Prostate gland (tissue), 2 donors: ENCODE results near the gene RAPGEF2. TPM values are rescaled to one million over a fixed set of nuclear protein-coding genes. Genes with fewer than 3 reads are reported as not detected.
"Not testable (repeated sequence)": the region's sequence is repeated elsewhere in the genome, so short reads cannot be mapped to it uniquely, and the experiment has no call there.

Experiments used
- DNase-seq: peaks from one replicate; pipeline ENCODE4 v3.0.0-alpha.2; 2019; ENCODE audit warnings: low spot score
- H3K27ac ChIP-seq, 2 donors: fragments of 200-600 bp; sonication (generic); 2 replicates each; pipeline ENCODE4 v1.5.1; 2017 to 2019
- H3K27me3 ChIP-seq: fragments of 200-600 bp; sonication (generic); replicated peaks from 2 replicates; pipeline ENCODE4 v1.5.1; 2019; ENCODE audit not compliant: insufficient read depth
- H3K36me3 ChIP-seq, 2 donors: fragments of 200-600 bp; sonication (generic); 1 replicate in 1 of 2; 2 replicates in 1 of 2; pipeline versions ENCODE4 v1.5.1 to v1.8.1; 2017 to 2019
- H3K4me1 ChIP-seq: fragments of 200-600 bp; sonication (generic); replicated peaks from 2 replicates; pipeline ENCODE4 v1.5.1; 2019
- H3K4me3 ChIP-seq, 2 donors: fragments of 200-600 bp; sonication (generic); 2 replicates each; pipeline ENCODE4 v1.5.1; 2017 to 2019
- H3K9me3 ChIP-seq: fragments of 200-600 bp; sonication (generic); 2 replicates; pipeline ENCODE4 v1.5.1; 2017
- POLR2A ChIP-seq: fragments of 450-650 bp; IDR thresholded peaks from one replicate; pipeline ENCODE4 v1.6.1; 2016; ENCODE audit warnings: antibody characterized with exemption, mild to moderate bottlenecking
- POLR2AphosphoS5 ChIP-seq: sonication (generic); formaldehyde crosslinking; IDR thresholded peaks from one replicate; pipeline ENCODE4 v1.6.1; 2017; ENCODE audit warnings: antibody characterized with exemption
- WGBS: methylation state at CpG from one replicate; pipeline ENCODE4 v1.1.5; 2018; 5-methylcytosine and 5-hydroxymethylcytosine counted together
- intact Hi-C: fragments of 100-400 bp; cut with DNase I; formaldehyde crosslinking; loops from one replicate; pipeline ENCODE4 v1.14.2; 2022
- total RNA-seq, 2 donors: library from RNA; depleted of rRNA; stranded (reverse); fragments of >200 nt; gene quantifications; one replicate each; pipeline ENCODE4 v1.1.0, GENCODE V29; 2016
- TF ChIP-seq, protein P1 (sequence below), 4 experiments: fragments of 200-600 bp in 2 of 4; fragments of 450-650 bp in 2 of 4; sonication (generic) in 2 of 4; IDR thresholded peaks; 1 replicate in 3 of 4; 2 replicates in 1 of 4; pipeline ENCODE4 v1.5.1; 2016 to 2019; ENCODE audit warnings: antibody characterized with exemption in 4 of 4, mild to moderate bottlenecking in 2 of 4, moderate library complexity in 2 of 4

The RAPGEF2 gene
- total RNA-seq, 2 donors from 2014 or later: 29.2 to 29.5 TPM

DNA sequence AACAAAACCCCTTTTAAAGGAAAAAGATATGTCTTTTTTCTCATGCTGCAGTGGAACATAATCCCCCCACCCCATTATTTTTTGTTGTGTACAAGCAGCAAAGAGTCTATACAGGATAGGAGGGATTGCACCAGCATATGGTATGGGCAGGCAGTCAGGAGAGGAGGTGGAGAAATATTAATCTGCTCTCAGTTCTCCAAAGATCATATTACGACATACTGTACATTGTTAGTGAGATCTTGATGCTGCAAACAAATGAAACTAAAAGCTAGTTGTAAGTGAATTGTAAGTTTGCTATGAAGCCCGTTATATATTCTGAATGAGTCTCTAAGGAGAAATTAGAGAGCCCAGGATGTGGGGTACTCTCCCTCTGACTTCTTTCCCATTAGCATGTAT is 75.3 kb downstream of the RAPGEF2 start:
- TF ChIP-seq POLR2AphosphoS5: no peak
- no peak for TF ChIP-seq POLR2A
- TF ChIP-seq, protein P1, sequence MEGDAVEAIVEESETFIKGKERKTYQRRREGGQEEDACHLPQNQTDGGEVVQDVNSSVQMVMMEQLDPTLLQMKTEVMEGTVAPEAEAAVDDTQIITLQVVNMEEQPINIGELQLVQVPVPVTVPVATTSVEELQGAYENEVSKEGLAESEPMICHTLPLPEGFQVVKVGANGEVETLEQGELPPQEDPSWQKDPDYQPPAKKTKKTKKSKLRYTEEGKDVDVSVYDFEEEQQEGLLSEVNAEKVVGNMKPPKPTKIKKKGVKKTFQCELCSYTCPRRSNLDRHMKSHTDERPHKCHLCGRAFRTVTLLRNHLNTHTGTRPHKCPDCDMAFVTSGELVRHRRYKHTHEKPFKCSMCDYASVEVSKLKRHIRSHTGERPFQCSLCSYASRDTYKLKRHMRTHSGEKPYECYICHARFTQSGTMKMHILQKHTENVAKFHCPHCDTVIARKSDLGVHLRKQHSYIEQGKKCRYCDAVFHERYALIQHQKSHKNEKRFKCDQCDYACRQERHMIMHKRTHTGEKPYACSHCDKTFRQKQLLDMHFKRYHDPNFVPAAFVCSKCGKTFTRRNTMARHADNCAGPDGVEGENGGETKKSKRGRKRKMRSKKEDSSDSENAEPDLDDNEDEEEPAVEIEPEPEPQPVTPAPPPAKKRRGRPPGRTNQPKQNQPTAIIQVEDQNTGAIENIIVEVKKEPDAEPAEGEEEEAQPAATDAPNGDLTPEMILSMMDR (IDR thresholded peaks at IDR 0.05): no peak
- WGBS: 73% methylated on average over 2 of the region's 2 CpGs
- no peaks in the 10 kb centered on the region for H3K9me3 ChIP-seq
- no peaks in the 10 kb centered on the region for H3K36me3 ChIP-seq
- DNase-seq: no peak
- H3K27me3 ChIP-seq: no peaks in the 10 kb centered on the region
- H3K4me3 ChIP-seq: no peak overlapping the region
- intact Hi-C loops: loop anchor here (5.0 to 10.0 kb wide), 2 partner anchors 73 to 456 kb away; partner anchors contain the start of genes PPID and RAPGEF2
- H3K27ac ChIP-seq: no peak overlapping the region
- no peaks in the 10 kb centered on the region for H3K4me1 ChIP-seq

DNA sequence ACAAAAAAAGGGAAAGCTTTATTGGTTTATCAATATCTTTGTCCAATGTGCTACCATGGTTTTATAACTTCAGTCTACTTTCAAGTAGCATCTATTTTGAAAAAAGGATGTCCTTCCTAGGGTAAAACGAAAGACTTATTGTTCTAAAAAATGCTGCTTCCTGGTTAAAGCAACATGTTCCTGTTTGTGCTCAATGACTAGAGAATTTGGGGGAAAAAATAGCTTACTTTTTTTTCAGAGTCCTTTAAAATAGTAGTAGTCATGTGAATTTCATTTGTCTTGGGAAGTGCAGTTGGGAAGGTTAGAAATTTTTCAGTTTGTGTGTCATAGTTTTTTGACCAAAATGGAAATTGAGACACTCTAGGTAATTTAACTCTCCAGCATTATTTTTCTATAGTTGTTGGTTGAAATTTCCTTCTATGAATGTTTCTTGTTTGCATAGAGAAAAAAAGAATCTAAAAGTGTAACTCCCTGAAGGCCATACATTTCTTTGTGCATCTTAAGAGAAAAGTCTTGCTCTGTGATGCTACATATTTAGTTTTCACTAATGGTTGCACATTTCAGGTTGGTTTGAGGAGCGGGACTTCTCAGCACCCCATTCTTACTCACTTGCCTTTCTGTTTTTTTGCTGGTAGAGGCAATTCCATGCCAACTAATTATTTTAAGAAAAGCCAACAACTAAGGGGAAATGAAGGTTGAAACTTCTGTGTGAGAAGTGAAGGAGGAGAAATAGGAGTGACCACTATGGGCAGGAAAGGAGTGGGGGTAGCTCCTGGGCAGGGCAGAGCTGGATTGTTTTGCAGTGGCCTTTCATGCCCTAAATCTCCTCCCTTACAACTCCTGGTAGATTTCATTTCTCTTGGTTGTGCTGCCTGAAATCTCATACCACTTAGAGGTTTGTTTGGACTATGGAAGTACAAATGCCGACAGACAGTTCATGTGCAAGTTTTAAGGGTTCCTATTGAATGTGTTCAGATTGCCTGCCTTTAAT is 76.4 kb downstream of the RAPGEF2 start:
- Histone ChIP-seq H3K9me3 (no peaks in the 10 kb centered on the region), H3K27me3 (no peaks in the 10 kb centered on the region), H3K4me1 (no peaks in the 10 kb centered on the region), H3K27ac (no peak overlapping the region), H3K36me3 (no peaks in the 10 kb centered on the region), H3K4me3 (no peak overlapping the region)
- TF ChIP-seq POLR2AphosphoS5: no peak
- TF ChIP-seq, protein P1 (IDR thresholded peaks at IDR 0.05): no peak
- TF ChIP-seq POLR2A: no peak
- DNase-seq: no peak
- intact Hi-C loops: loop anchor here (5.0 to 10.0 kb wide), 2 partner anchors 74 to 457 kb away; partner anchors contain the start of genes PPID and RAPGEF2
- WGBS: 85% methylated on average over 3 of the region's 3 CpGs

DNA sequence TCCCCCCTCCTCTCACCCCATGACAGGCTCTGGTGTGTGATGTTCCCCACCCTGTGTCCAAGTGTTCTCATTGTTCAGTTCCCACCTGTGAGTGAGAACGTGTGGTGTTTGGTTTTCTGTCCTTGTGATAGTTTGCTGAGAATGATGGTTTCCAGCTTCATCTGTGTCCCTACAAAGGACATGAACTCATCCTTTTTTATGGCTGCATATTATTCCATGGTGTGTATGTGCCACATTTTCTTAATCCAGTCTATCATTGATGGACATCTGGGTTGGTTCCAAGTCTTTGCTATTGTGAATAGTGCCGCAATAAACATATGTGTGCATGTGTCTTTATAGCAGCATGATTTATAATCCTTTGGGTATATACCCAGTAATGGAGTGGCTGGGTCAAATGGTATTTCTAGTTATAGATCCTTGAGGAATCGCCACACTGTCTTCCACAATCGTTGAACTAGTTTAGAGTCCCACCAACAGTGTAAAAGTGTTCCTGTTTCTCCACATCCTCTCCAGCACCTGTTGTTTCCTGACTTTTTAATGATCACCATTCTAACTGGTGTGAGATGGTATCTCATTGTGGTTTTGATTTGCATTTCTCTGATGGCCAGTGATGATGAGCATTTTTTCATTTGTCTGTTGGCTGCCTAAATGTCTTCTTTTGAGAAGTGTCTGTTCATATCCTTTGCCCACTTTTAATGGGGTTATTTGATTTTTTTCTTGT is 81.2 kb downstream of the RAPGEF2 start:
- H3K4me1 ChIP-seq, H3K27me3 ChIP-seq, DNase-seq, intact Hi-C loops, H3K36me3 ChIP-seq, H3K9me3 ChIP-seq, H3K27ac ChIP-seq, H3K4me3 ChIP-seq: not testable (repeated sequence)
- 96% methylated on average over 3 of the region's 4 CpGs for WGBS

DNA sequence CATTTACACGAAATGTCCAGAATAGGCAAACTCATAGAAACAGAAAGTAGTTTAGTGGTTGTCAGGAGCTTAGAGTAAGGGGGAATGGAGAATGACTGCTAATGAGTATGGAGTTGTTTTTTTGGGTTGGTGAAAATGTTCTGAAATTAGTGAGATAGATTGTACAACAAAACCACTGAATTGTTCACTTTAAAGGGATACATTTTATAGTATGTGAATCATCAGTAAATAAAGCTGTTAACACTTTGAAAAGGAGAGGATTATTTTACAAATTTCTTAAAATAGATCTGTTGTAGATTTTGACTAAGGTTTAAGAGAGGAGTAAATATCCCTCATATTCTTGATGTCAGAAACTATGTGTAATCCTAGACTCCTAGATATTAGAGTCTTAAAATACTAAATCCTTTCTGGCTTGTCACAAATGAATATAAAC is 82.7 kb downstream of the RAPGEF2 start:
- Histone ChIP-seq H3K27ac (no peak overlapping the region), H3K4me3 (no peak overlapping the region), H3K36me3 (no peaks in the 10 kb centered on the region), H3K9me3 (no peaks in the 10 kb centered on the region), H3K4me1 (no peaks in the 10 kb centered on the region), H3K27me3 (no peaks in the 10 kb centered on the region)
- DNase-seq: no peak
- 90% methylated on average over 1 of the region's 1 CpG for WGBS
- TF ChIP-seq, protein P1 (IDR thresholded peaks at IDR 0.05): no peak
- no peak for TF ChIP-seq POLR2A
- no peak for TF ChIP-seq POLR2AphosphoS5
- intact Hi-C loops: no loop called here

DNA sequence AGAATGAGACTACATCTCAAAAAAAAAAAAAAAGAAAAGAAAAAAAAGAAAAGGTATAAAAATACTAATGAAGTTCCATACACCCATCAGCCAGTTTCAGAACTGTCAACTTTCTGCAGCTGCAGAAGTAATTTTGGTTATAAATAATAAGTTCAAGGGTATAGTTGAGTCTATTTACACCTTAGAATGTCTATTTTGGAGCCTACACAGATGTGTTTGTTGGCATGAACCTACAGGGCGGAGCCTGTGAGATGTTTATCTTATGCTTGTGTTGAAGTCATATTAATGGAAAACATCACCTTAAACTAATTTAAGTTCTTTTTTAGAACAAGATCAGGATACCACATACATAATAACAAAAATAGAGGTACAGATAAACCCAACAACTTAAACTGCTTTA is 85.8 kb downstream of the RAPGEF2 start:
- no peak for TF ChIP-seq POLR2AphosphoS5
- WGBS: 89% methylated on average over 1 of the region's 1 CpG
- Histone ChIP-seq H3K36me3 (no peaks in the 10 kb centered on the region), H3K4me3 (no peak overlapping the region), H3K9me3 (no peaks in the 10 kb centered on the region), H3K27ac (no peak overlapping the region), H3K4me1 (no peaks in the 10 kb centered on the region), H3K27me3 (no peaks in the 10 kb centered on the region)
- no peak for DNase-seq
- intact Hi-C loops: no loop called here
